Measurements from ENCODE around the gene ETV5. TPM values are rescaled to one million over a fixed set of nuclear protein-coding genes. Genes with fewer than 3 reads are reported as not detected.

The ETV5 gene
- polyA plus RNA-seq, 1 of the 3 experiments (the other 2 are of a cell fraction), result 20.9 TPM

GRCh38 chr3:186098740-186099139, 10.1 kb downstream of the ETV5 start:
- Histone ChIP-seq H3K9me2 (no peaks in the 10 kb centered on the region), H2AFZ (ENCODE audit: low read depth) (no peak overlapping the region), H3F3A (replicated peaks; ENCODE audit: insufficient read depth) (peaks cover 18% of the 10 kb centered on the region), H3K4me1 (ENCODE audit: control insufficient read depth in 1 of 2, insufficient read depth in 2 of 2, low read depth in 1 of 2, low read length in 1 of 2) (peaks cover 40 to 41% of the 10 kb centered on the region in 2 experiments), H3K4me3 (ENCODE audit: low read depth in 2 of 2, low read length in 1 of 2) (peak overlapping the region in 1 of 2 experiments; percentile 42; a peak in 1 of 4 replicates), H3K36me3 (replicated peaks in 1 of 2; ENCODE audit: control insufficient read depth in 1 of 2, insufficient read depth in 2 of 2, low read length in 1 of 2) (peaks cover 20 to 36% of the 10 kb centered on the region in 2 experiments), H3K27ac (ENCODE audit: low read depth in 2 of 2, low read length in 1 of 2) (peak overlapping the region; percentile 57 to 98), H3K27me3 (ENCODE audit: insufficient read depth) (no peaks in the 10 kb centered on the region), H3K9me3 (no peaks in the 10 kb centered on the region), H3K79me2 (ENCODE audit: insufficient read depth) (peaks cover 17% of the 10 kb centered on the region), H4K20me1 (ENCODE audit: insufficient read depth) (no peaks in the 10 kb centered on the region), H3K9ac (no peak overlapping the region; the same call in 1 of the 2 replicates), H3K4me2 (peak overlapping the region; percentile 84)
- CTCF ChIA-PET, result interaction anchor here (0.7 to 3.6 kb wide), 6 partner anchors 10 to 701 kb away, joined by 3 to 19 read pairs (median 5); partner anchors contain the start of gene ETV5
- no peak for TF ChIP-seq REST (IDR thresholded peaks at IDR 0.05; ENCODE audit: low read depth, low read length)
- TF ChIP-seq EZH2phosphoT487 (IDR thresholded peaks at IDR 0.05; ENCODE audit: borderline replicate concordance, low read depth), result no peak
- TF ChIP-seq TEAD4 (IDR thresholded peaks at IDR 0.05; ENCODE audit: borderline replicate concordance, insufficient read depth), result no peak
- TF ChIP-seq TAF1 (IDR thresholded peaks at IDR 0.05; ENCODE audit: borderline replicate concordance, low read depth, low read length), result no peak
- TF ChIP-seq RXRA (IDR thresholded peaks at IDR 0.05; ENCODE audit: borderline replicate concordance, low read depth), result no peak
- no peak for TF ChIP-seq GABPA (IDR thresholded peaks at IDR 0.05; ENCODE audit: low read depth)
- no peak for TF ChIP-seq PBX3 (IDR thresholded peaks at IDR 0.05)
- TF ChIP-seq NRF1 (IDR thresholded peaks at IDR 0.05; ENCODE audit: low read depth, low read length), result no peak
- no peak for TF ChIP-seq ZBTB33 (IDR thresholded peaks at IDR 0.05; ENCODE audit: borderline replicate concordance, low read depth)
- TF ChIP-seq MXI1 (IDR thresholded peaks at IDR 0.05; ENCODE audit: low read depth, low read length), result no peak
- no peak for TF ChIP-seq JUND (IDR thresholded peaks at IDR 0.05)
- no peak for TF ChIP-seq FOXJ3 (CRISPR knock-in tag; IDR thresholded peaks at IDR 0.05)
- TF ChIP-seq TCF12 (IDR thresholded peaks at IDR 0.05), result no peak
- TF ChIP-seq IRF3 (IDR thresholded peaks at IDR 0.05; ENCODE audit: low read depth, low read length), result no peak
- TF ChIP-seq CTCF (IDR thresholded peaks at IDR 0.05), result no peak
- TF ChIP-seq RFX5 (IDR thresholded peaks at IDR 0.05; ENCODE audit: low read length), result no peak
- TF ChIP-seq ELF1 (IDR thresholded peaks at IDR 0.05), result no peak
- no peak for TF ChIP-seq USF1 (IDR thresholded peaks at IDR 0.05; ENCODE audit: borderline replicate concordance, low read depth)
- TF ChIP-seq USF2 (IDR thresholded peaks at IDR 0.05; ENCODE audit: borderline replicate concordance, low read depth, low read length), result no peak
- no peak for DNase-seq
- POLR2A ChIA-PET, result interaction anchor here (0.7 to 2.1 kb wide), 3 partner anchors 10 to 472 kb away, joined by 3 to 16 read pairs (median 4); partner anchors contain the start of genes DNAJB11 and ETV5
- 13% methylated on average over 3 of the region's 3 CpGs for WGBS (ENCODE audit: low lambda C conversion rate)
